ENCODE results near the gene PTPRG.

The PTPRG gene

DNA sequence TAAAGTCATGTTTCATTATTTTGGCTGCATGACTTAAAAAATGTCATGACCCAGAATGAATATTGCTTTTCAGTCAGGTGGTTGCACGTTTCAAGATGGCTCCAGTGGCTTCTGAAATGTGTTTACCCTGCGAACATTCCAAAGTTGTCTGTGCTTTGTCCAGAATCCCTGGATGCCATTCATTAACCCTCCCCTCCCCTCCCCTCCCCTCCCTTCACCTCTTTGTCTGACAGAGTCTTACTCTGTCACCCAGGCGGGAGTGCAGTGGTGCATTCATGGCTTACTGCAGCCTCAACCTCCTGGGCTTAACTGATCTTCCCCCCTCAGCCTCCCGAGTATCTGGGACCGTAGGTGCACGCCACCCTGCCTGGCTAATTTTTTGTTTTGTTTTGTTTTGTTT lies 308.0 kb downstream of the PTPRG start:
- H3K36me3 Mint-ChIP-seq (ENCODE audit: low read depth) = no peaks in the 10 kb centered on the region
- peaks cover 2% of the 10 kb centered on the region for H3K27me3 Mint-ChIP-seq
- ATAC-seq = no peak
- no peak overlapping the region for H3K4me3 Mint-ChIP-seq
- no peaks in the 10 kb centered on the region for H3K9me3 Mint-ChIP-seq
- no peak overlapping the region for H3K27ac Mint-ChIP-seq
- H3K4me1 Mint-ChIP-seq = no peaks in the 10 kb centered on the region
- DNase-seq = no peak

DNA sequence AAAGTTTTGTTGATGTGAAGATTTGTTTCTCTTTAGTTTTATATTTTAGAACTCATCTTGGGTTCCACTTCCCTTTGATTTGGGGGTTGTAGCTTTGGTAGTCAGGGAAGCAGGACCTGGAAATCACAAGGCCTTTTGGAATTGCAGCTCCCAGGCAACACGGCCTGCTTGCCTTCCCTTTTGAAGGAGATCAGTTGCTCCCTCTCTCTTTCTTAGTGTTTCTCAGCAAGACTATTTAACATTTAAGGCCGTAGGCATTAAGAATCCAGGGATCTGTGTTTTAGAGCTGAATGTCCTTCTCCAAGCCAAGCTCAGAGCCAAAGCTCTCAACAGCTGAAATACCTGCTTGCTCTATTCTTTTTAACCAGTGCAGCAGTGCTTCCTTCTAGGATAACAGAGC lies 310.3 kb downstream of the PTPRG start:
- ATAC-seq = no peak
- H3K27ac Mint-ChIP-seq = no peak overlapping the region
- no peaks in the 10 kb centered on the region for H3K27me3 Mint-ChIP-seq
- H3K4me1 Mint-ChIP-seq = no peaks in the 10 kb centered on the region
- H3K4me3 Mint-ChIP-seq = no peak overlapping the region
- no peaks in the 10 kb centered on the region for H3K36me3 Mint-ChIP-seq (ENCODE audit: low read depth)
- no peak for DNase-seq
- no peaks in the 10 kb centered on the region for H3K9me3 Mint-ChIP-seq

DNA sequence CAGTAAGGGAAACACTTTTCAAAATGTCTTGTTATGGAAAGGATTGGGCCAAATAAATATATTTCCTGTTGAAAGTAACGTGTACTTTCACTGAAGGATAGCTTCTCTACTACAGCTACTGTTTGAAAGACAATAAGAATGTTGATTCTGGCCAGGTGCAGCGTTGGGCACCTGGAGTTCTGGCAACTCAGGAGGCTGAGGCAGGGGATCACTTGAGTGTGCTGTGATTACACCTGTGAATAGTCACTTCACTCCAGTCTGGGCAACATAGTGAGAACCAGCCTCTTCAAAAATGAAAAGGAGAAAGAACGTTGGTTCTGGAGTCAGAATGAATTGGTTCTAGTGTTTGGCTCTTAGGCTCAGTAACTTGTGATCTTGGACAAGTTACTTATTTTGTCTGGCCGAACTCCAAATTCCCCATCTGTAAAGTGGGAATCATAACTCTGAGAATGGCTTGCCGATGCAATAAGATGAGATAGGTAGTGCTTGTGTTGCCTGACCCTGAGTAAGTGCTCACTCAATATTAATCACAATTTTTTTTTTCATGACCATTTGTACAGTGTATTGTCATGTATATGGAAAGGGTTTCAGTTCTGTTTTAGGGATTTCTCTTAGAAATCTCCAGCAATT lies 310.8 kb downstream of the PTPRG start:
- no peaks in the 10 kb centered on the region for H3K4me1 Mint-ChIP-seq
- ATAC-seq (no peak), DNase-seq (no peak)
- H3K4me3 Mint-ChIP-seq = no peak overlapping the region
- no peaks in the 10 kb centered on the region for H3K36me3 Mint-ChIP-seq (ENCODE audit: low read depth)
- no peaks in the 10 kb centered on the region for H3K27me3 Mint-ChIP-seq
- no peak overlapping the region for H3K27ac Mint-ChIP-seq
- no peaks in the 10 kb centered on the region for H3K9me3 Mint-ChIP-seq

DNA sequence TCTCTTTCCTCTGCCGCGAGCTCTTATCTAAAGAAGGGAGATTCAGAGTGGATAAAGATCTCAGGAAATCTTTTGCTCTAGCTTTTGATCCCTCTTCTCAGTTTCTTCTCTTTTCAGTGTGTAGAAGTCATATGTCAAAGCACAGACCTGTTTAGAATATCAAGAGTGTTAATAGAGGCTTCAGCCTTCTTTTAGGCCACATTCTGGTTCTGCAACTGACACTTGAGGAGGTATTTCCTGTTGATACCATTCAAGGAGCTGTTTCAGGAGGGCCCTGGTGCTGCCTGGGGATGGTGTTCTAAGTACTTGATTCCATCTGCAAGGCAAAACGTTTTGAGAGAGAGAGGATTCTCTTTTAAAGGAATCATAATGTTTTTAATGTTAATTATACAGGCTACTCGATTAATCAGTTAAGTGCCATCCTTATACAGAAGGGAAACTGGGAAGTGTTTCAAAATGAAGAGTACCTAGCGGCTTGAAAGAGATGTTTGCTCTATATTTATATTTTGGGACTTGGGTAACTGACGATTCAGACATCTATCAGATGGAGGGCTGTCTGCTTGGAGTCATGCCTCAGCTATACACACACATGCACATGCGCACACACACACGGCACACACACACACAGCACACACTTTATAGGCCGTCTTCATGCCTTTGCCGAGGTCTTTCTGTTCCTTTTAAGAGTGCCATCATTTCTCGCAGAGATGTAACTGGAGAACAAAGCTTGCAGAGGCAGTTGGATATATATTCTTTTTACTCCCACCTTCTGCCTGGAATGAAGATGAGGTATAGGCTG lies 313.9 kb downstream of the PTPRG start:
- no peak overlapping the region for H3K27ac Mint-ChIP-seq
- ATAC-seq (no peak), DNase-seq (no peak)
- H3K27me3 Mint-ChIP-seq = no peaks in the 10 kb centered on the region
- H3K36me3 Mint-ChIP-seq (ENCODE audit: low read depth) = no peaks in the 10 kb centered on the region
- no peak overlapping the region for H3K4me3 Mint-ChIP-seq
- no peaks in the 10 kb centered on the region for H3K9me3 Mint-ChIP-seq
- H3K4me1 Mint-ChIP-seq = no peaks in the 10 kb centered on the region

DNA sequence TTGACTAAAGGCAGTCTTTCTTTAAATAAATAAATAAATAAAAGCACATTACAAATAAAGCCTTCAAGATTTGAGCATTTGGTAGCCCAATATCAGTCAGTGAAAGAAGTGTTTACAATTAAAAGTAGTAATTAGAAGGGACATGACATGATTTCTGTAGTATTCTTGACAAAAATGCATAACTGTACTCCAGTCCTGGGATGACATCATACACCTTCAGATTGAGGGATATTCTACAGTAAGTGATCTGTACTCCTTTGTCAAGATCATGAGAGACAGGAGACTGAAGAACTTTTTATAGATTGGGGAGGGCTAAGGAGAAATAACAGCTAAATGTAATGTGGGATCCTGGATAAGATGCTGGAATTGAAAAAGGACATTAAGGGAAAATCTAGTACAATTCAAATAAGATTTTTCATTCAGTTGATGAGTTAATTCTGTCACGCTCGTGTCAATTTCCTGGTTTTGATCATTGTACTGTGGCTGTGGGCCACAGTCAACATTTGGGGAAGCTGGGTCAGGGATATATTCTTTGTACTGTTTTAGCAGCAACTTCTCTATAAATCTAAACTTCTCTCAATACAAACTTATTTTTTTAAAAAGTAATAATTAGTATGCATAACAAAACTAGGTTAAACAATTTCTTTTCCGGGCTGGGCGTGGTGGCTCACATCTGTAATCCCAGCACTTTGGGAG lies 314.8 kb downstream of the PTPRG start:
- no peaks in the 10 kb centered on the region for H3K27me3 Mint-ChIP-seq
- no peaks in the 10 kb centered on the region for H3K36me3 Mint-ChIP-seq (ENCODE audit: low read depth)
- H3K9me3 Mint-ChIP-seq = no peaks in the 10 kb centered on the region
- no peak for ATAC-seq
- no peaks in the 10 kb centered on the region for H3K4me1 Mint-ChIP-seq
- DNase-seq = no peak
- no peak overlapping the region for H3K27ac Mint-ChIP-seq
- H3K4me3 Mint-ChIP-seq = no peak overlapping the region

DNA sequence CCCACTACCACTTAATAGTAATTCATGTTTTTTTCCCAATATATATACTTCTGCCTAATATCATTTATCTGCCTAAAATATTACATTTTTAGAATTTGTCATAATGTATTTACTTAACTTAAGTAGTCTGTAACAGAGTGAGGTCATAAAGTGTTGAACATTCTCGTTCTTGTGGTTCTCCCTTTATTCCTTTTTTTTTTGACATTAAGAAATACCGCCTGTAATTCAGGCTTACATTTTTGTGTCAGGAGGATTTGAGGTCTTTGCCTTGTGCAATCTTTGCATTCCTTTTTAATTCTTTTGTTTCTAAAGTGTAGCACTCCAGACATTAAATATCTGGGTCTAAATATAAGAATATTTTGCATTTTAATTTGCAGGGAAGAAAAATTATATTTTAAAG lies 315.4 kb downstream of the PTPRG start:
- Mint-ChIP-seq H3K4me1 (no peaks in the 10 kb centered on the region), H3K4me3 (no peak overlapping the region), H3K36me3 (ENCODE audit: low read depth) (no peaks in the 10 kb centered on the region), H3K9me3 (no peaks in the 10 kb centered on the region), H3K27ac (no peak overlapping the region), H3K27me3 (no peaks in the 10 kb centered on the region)
- no peak for DNase-seq
- no peak for ATAC-seq

DNA sequence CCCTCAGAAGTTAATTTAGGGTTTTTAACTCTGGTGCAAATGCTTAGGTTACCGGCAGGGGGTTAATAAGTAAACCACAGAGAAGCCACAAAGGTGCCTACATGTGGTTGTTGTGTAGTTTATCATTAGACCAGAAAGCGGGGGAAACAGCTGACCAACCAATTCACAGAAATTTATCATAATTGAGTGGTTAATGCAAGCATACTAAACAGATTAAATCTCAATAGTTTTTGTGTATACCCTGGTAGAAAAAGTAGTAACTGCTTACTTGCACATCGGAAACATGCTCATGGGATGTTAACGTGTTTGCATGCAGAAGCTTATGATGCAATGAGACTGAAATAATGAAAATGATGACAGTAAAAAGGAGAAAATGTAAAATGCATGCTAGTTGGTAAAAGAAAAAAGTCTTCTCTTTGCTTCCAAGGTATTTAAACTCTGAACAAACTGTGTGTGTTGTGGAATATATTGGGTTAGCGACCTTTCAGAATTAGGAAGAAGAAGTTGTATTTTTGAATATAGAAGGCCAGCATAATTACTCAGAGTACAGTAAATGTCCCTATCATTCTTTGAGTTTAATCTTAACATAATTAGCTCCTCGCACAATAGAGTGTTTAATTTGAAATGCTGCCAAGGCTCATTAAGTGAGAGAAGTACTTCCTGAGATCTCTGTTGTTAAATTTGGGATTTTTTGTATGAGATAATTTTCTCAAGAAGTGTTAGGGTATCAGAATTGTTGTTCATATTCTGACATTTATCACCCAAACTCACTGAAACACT lies 316.2 kb downstream of the PTPRG start:
- ATAC-seq (no peak), DNase-seq (no peak)
- Mint-ChIP-seq H3K36me3 (ENCODE audit: low read depth) (no peaks in the 10 kb centered on the region), H3K9me3 (no peaks in the 10 kb centered on the region), H3K4me1 (no peaks in the 10 kb centered on the region), H3K27me3 (no peaks in the 10 kb centered on the region), H3K4me3 (no peak overlapping the region), H3K27ac (no peak overlapping the region)

DNA sequence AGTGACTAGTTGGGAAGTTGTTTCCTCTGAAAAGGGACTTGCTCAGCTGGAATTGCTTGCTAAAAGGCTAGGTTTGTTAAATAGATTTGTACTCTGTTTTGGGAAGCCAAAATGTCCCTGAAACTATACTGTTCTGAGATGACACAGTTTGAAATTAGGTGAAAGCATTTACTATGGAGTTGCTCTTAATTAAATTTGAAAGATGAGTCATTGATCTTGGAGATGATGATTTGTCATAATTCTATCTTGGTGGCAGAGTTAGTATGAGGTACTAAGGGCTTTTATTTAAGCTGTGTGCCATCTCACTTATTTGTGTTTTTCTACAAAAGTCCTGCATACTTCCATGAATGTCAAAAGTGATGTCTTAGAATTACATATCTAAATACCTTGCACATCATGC lies 320.9 kb downstream of the PTPRG start:
- H3K4me3 Mint-ChIP-seq = no peak overlapping the region
- peaks cover 2% of the 10 kb centered on the region for H3K27me3 Mint-ChIP-seq
- DNase-seq = no peak
- no peaks in the 10 kb centered on the region for H3K9me3 Mint-ChIP-seq
- H3K4me1 Mint-ChIP-seq = no peaks in the 10 kb centered on the region
- no peaks in the 10 kb centered on the region for H3K36me3 Mint-ChIP-seq (ENCODE audit: low read depth)
- no peak overlapping the region for H3K27ac Mint-ChIP-seq
- ATAC-seq = no peak

DNA sequence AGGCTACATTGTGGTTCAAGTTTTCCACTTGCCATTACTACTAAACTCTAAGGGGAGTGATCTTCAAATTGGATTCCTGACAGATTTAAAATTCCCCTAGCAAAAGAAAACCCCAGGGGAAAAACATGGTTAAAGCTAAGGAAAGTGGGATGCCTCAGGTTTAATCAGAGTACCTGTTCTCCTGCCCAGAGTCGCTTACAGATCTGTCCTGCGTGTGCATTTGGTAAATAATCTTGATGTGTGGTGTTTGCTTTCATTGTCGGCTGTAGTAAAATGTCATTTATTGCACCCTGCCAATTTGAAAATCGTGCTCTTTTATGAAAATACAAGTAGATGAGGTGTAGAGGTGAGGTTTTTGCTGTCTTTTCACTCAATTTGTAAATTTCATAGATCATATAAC lies 323.4 kb downstream of the PTPRG start:
- no peak for DNase-seq
- Mint-ChIP-seq H3K27ac (no peak overlapping the region), H3K9me3 (no peaks in the 10 kb centered on the region), H3K36me3 (ENCODE audit: low read depth) (no peaks in the 10 kb centered on the region), H3K4me3 (no peak overlapping the region), H3K4me1 (no peaks in the 10 kb centered on the region), H3K27me3 (peaks cover 4% of the 10 kb centered on the region)
- no peak for ATAC-seq

DNA sequence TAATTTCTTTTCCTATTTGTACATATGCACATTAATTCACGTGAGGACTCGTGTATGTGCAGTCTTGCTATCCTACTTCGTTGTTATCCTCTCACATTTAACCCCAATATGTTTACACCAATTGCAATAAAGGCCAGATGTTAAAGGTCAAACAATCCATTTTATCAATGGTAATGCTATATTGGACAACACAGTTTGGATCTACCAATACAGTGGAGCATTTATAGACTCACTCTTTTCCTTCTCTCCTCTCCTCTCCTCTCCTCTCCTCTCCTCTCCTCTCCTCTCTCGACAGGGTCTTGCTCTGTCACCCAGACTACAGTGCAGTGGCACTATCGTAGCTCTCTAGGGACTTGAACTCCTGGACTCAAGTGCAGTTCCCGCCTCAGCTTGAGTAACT lies 324.0 kb downstream of the PTPRG start:
- no peak overlapping the region for H3K27ac Mint-ChIP-seq
- no peaks in the 10 kb centered on the region for H3K9me3 Mint-ChIP-seq
- no peaks in the 10 kb centered on the region for H3K4me1 Mint-ChIP-seq
- ATAC-seq (no peak), DNase-seq (no peak)
- H3K4me3 Mint-ChIP-seq = no peak overlapping the region
- H3K36me3 Mint-ChIP-seq (ENCODE audit: low read depth) = no peaks in the 10 kb centered on the region
- H3K27me3 Mint-ChIP-seq = peaks cover 5% of the 10 kb centered on the region

DNA sequence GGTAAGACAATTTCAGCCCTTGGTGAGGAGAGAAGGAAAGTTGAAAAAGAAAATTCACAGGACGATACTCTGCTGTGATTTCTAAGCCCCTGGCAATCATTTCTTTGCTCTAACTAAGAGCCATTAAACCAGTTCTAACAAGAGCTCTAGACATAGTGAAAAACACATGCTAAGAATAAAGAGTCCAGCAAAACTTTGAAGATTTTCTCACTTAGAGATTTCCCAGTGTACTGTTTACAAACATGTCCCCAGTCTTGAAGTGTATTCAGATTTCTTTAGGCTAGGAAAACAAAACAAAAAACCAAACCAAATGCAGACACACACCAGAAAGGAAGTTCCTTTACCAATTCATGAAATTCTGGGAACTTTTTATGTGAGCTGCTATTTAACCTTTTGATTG lies 325.8 kb downstream of the PTPRG start:
- Mint-ChIP-seq H3K27ac (no peak overlapping the region), H3K4me3 (no peak overlapping the region), H3K36me3 (ENCODE audit: low read depth) (no peaks in the 10 kb centered on the region), H3K27me3 (peaks cover 8% of the 10 kb centered on the region), H3K9me3 (no peaks in the 10 kb centered on the region), H3K4me1 (no peaks in the 10 kb centered on the region)
- DNase-seq (no peak), ATAC-seq (no peak)

DNA sequence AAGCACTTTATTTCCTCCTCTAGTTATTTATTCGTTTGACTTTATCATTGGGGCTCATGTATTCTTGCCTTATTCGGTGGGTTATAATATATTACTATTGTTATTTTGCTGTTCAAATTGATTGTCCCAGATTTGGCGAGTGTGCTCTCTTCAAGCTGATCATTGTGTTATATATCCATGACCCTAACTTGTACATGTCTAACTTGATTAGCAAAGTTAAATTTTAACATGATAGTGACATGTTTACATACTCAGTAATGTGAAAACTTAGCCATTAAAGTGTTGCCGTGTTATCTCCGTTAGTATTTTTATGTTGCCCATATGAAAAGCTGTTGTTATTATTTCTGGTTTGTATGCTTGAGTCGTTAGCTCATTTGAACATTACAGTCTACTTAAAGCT lies 327.9 kb downstream of the PTPRG start:
- ATAC-seq = no peak
- no peak for DNase-seq
- no peaks in the 10 kb centered on the region for H3K9me3 Mint-ChIP-seq
- H3K4me1 Mint-ChIP-seq = no peaks in the 10 kb centered on the region
- no peaks in the 10 kb centered on the region for H3K36me3 Mint-ChIP-seq (ENCODE audit: low read depth)
- no peak overlapping the region for H3K4me3 Mint-ChIP-seq
- H3K27ac Mint-ChIP-seq = no peak overlapping the region
- peaks cover 8% of the 10 kb centered on the region for H3K27me3 Mint-ChIP-seq

DNA sequence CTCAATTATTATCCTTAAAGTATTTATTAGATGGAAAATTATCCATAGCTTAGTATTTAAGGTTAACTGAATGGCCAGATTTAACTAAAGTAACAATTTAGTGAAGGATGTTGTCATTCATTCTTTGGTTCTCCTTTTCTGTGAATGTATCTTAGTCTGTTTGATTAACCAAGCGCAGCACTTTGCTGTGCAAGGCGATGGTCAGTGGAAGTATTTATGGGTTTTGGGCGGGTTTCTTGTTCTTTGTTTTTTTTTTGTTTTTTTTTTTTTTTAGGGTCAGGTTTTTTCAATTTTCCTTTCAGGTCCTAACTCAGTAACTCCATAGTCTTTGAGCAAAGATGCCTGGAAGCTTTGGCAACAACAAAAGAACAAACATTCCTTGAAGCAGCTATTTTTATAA lies 328.8 kb downstream of the PTPRG start:
- ATAC-seq (no peak), DNase-seq (no peak)
- Mint-ChIP-seq H3K4me3 (no peak overlapping the region), H3K4me1 (peaks cover 6% of the 10 kb centered on the region), H3K36me3 (ENCODE audit: low read depth) (no peaks in the 10 kb centered on the region), H3K27me3 (peaks cover 8% of the 10 kb centered on the region), H3K9me3 (no peaks in the 10 kb centered on the region), H3K27ac (no peak overlapping the region)

DNA sequence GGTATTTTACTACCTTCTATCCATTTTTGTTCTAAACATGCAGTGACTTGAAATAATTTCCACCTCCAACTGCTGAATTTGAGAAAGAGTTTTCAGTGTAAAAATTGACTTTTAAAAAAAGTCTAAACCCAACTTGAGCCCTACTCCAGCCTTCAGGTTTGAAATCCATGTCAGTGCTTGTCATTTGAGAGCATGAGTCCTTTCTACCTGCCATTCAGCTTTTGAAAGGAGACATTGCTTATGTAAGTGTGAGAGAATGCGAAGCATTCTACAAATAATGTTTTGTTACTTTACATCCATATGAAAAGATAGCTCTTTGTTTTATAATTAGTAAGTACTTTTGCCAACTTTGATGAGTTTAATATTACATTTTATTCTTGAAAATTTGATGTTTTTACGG lies 329.2 kb downstream of the PTPRG start:
- no peak for ATAC-seq
- Mint-ChIP-seq H3K27ac (no peak overlapping the region), H3K9me3 (no peaks in the 10 kb centered on the region), H3K27me3 (peaks cover 8% of the 10 kb centered on the region), H3K4me3 (no peak overlapping the region), H3K36me3 (ENCODE audit: low read depth) (no peaks in the 10 kb centered on the region), H3K4me1 (peaks cover 10% of the 10 kb centered on the region)
- DNase-seq = no peak

DNA sequence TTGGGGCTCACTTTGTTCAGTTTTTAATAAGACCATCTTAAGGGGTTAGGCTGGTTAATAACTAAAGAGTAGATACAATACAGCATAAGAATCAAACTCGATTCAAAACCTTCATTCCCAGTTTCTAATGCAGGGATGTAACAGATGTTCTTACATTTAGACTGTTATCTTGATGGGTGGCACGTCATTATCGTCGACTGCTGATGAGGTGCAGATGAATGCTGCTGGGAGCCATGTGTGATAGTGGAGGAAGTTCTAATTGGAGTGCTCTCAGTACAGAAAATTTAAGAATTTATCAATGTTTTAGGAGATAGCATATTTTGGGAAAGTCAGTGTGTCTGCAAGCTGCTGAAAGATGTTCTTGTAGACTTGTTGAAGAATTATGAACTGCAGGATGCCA lies 331.5 kb downstream of the PTPRG start:
- Mint-ChIP-seq H3K4me1 (peaks cover 10% of the 10 kb centered on the region), H3K4me3 (no peak overlapping the region)
- no peak for DNase-seq

More for the DNA sequence above, 331.5 kb downstream of the PTPRG start:
- Mint-ChIP-seq H3K9me3 (no peaks in the 10 kb centered on the region), H3K27ac (no peak overlapping the region), H3K27me3 (peaks cover 7% of the 10 kb centered on the region), H3K36me3 (ENCODE audit: low read depth) (no peaks in the 10 kb centered on the region)
- ATAC-seq = no peak

Data from activated naive CD8-positive, alpha-beta T cell treated with anti-CD3 and anti-CD28 coated beads, Interleukin-2, amount 50 U/mL, for 24 hours (primary cell).